Activated T-cell treated with anti-CD3 and anti-CD28 coated beads, Interleukin-2, amount 50 U/mL, for 4 hours (primary cell): Measurements from ENCODE around the gene NHS. TPM values are rescaled to one million over a fixed set of nuclear protein-coding genes. Genes with fewer than 3 reads are reported as not detected.
"Not testable (repeated sequence)": the region's sequence is repeated elsewhere in the genome, so short reads cannot be mapped to it uniquely, and the experiment has no call there.

Source experiments
- ATAC-seq, 2 donors: fragments of 200-7000 bp; cut with Tn5 transposase; one replicate each; pipeline ENCODE4 v1.10.0; 2021
- DNase-seq: peaks from one replicate; pipeline ENCODE4 v3.0.0-alpha.2; 2020
- H3K27me3 Mint-ChIP-seq: one replicate; pipeline ENCODE4 v1.8.0; 2021; ENCODE audit warnings: low read depth, mixed read lengths
- H3K36me3 Mint-ChIP-seq: one replicate; pipeline ENCODE4 v1.8.0; 2022; ENCODE audit warnings: mixed read lengths; ENCODE audit not compliant: insufficient read depth
- H3K4me1 Mint-ChIP-seq: one replicate; pipeline ENCODE4 v1.8.0; 2021; ENCODE audit warnings: low read depth, mixed read lengths
- H3K4me3 Mint-ChIP-seq: one replicate; pipeline ENCODE4 v1.8.0; 2021; ENCODE audit warnings: mild to moderate bottlenecking, moderate library complexity, mixed read lengths
- H3K9me3 Mint-ChIP-seq: one replicate; pipeline ENCODE4 v1.8.0; 2021; ENCODE audit warnings: mixed read lengths
- total RNA-seq, 3 donors: library from RNA; stranded (reverse); gene quantifications; one replicate each; pipeline ENCODE4 v1.2.1, GENCODE V29; 2021

Gene NHS
- total RNA-seq, 3 donors from 2014 or later, result 2.3 to 7.7 (median 7.5) TPM

DNA sequence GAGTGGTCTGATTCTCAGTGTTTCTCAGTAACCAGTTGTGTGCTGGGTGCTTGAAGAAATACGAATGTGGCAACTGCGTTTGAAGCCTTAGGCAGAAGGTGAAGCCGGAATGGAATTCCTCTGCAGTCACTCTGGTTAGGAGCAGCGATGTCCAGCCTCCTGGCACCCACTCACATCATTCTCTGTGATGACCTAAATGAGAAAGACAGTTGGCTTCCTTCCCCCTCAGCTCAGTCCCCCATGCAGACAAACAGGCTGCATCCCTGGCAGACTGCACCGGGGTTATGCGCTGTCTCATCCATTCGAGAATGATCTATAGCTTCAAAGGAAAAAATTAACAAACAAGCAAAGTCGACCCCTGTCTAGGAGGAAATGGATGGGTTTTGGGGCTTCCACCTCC lies 192.2 kb downstream of the NHS start:
- peaks cover 5% of the 10 kb centered on the region for H3K4me1 Mint-ChIP-seq
- ATAC-seq, result no peak
- H3K4me3 Mint-ChIP-seq, result no peak overlapping the region

DNA sequence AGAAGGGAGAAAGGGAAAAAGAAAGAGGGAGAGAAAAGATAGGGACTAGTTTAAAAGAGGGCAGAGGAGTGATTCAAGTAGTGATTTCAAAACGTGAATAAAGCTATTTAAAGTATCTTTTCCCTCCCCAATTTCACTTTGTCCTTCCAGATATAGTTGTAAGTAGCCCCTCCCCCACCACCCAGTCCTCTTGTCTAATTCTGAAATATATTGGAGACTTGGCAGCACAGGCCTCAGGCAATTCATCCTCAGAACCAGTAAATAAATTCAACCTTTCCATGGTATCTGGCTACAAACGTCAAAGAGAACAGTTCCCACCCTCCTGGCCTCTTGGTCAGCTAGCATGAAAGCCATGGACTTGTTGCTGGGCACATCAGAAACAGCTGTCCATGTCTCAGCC lies 192.8 kb downstream of the NHS start:
- DNase-seq, result no peak
- Mint-ChIP-seq H3K9me3 (no peaks in the 10 kb centered on the region), H3K36me3 (no peaks in the 10 kb centered on the region), H3K4me1 (peaks cover 5% of the 10 kb centered on the region), H3K27me3 (no peaks in the 10 kb centered on the region), H3K4me3 (no peak overlapping the region)
- ATAC-seq, result no peak

More for the DNA sequence above, 192.2 kb downstream of the NHS start:
- no peaks in the 10 kb centered on the region for H3K9me3 Mint-ChIP-seq
- H3K36me3 Mint-ChIP-seq, result no peaks in the 10 kb centered on the region
- DNase-seq, result no peak
- H3K27me3 Mint-ChIP-seq, result no peaks in the 10 kb centered on the region

DNA sequence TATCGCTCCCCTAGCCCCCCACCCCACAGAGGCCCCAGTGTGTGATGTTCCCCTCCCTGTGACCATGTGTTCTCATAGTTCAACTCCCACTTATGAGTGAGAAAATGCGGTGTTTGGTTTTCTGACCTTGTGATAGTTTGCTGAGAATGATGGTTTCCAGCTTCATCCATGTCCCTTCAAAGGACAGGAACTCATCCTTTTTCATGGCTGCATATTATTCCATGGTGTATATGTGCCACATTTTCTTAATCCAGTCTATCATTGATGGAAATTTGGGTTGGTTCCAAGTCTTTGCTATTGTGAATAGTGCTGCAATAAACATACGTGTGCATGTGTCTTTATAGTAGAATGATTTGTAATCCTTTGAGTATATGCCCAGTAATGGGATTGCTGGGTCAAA lies 193.8 kb downstream of the NHS start:
- H3K4me3 Mint-ChIP-seq, H3K9me3 Mint-ChIP-seq, H3K4me1 Mint-ChIP-seq, H3K36me3 Mint-ChIP-seq, H3K27me3 Mint-ChIP-seq, ATAC-seq, DNase-seq: not testable (repeated sequence)

DNA sequence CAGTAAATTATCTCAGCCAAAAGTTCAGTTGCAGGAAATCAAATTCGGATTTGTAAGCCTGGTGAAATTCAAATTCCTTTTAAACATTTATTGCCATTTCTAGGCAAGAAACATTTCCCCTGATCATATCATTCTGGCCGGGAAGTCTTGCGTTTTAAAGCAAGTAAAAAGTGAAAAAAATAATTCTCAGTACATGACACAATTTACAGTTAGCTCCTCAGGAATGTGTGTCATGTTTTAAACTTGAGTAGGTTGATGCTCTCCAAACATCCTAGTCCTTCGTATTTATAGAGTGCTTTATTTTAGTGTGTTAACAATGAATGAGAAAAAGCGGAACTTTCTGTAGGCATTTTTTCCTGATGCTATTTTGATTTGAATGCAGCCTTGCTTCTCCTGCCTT lies 204.0 kb downstream of the NHS start:
- H3K4me3 Mint-ChIP-seq, result no peak overlapping the region
- H3K27me3 Mint-ChIP-seq, result peaks cover 6% of the 10 kb centered on the region
- H3K4me1 Mint-ChIP-seq, result no peaks in the 10 kb centered on the region
- no peaks in the 10 kb centered on the region for H3K36me3 Mint-ChIP-seq
- DNase-seq, result no peak
- ATAC-seq, result no peak
- H3K9me3 Mint-ChIP-seq, result no peaks in the 10 kb centered on the region

DNA sequence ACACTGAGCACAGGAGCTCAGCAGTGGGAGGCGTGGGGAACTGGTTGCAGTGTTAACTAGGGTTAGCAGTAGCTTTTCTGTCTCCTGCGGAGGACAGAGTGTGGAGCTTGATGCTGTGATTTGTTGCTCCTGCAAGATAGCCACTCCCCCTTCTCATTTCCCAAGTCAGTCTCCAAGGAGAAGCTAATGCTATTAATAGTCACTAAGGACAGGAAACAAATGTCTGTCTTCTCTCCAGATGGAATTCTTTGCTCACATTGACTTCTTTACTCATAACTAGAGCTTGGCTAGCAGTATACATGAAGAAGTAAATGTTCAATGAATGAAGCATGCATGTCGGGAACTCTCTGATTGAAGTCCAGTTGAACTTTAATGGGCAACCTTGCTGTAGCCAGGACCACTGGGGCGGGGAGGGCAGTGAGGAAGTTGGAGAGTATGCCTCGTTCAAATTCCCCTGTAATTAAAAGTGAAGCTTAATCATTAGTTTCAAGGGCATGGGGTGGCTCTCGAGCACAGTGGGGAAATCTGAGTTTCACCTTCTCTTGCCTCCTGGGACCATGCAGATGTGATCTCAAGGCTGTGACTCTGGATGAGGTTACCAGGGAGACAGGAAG lies 205.6 kb downstream of the NHS start:
- no peak for DNase-seq
- Mint-ChIP-seq H3K27me3 (peaks cover 8% of the 10 kb centered on the region), H3K4me1 (no peaks in the 10 kb centered on the region), H3K36me3 (no peaks in the 10 kb centered on the region), H3K4me3 (no peak overlapping the region), H3K9me3 (no peaks in the 10 kb centered on the region)
- ATAC-seq, result no peak

DNA sequence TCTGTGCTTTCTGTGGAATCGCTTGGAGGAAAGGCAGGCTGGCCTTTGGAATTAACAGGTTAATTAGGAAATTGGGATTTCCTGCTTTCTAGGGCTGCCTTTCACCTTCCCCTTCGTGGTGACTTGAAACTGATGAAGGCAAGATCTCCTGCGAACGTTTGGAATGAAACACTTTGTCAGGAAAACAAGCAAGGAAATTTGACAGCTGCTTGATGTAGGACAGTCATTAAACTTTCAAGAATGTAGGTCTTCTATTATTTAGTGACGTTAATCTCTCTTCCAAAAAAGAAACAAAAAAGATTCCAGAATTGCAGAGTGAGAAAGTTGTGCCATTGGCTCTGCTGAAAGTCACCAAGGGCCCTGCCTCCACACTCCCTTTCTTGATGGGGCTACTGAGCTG lies 206.6 kb downstream of the NHS start:
- ATAC-seq, result no peak
- H3K4me3 Mint-ChIP-seq, result no peak overlapping the region
- no peaks in the 10 kb centered on the region for H3K4me1 Mint-ChIP-seq
- no peak for DNase-seq
- no peaks in the 10 kb centered on the region for H3K9me3 Mint-ChIP-seq
- H3K27me3 Mint-ChIP-seq, result peaks cover 8% of the 10 kb centered on the region
- no peaks in the 10 kb centered on the region for H3K36me3 Mint-ChIP-seq

DNA sequence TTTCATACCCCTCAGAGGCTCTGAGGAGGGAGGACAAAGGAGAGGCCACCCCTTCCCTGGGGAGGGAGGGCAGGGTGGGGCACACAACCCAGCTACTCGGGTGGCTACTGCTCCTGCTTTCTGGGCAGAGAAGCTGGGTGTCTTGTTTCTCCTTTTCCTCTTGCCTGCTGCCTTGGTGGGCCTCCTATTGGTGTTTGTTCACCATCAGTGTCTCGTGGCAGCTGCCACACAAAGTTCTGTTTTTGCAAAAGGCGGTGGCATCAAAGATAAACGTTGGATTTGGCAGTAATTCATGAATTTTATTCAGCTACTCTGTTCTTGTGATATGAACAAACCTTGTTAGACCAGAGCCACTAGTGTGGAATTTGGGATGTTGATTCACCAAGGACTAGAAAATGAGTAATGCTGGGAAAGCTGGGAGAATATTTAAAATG lies 209.3 kb downstream of the NHS start:
- H3K4me3 Mint-ChIP-seq, result no peak overlapping the region
- H3K4me1 Mint-ChIP-seq, result no peaks in the 10 kb centered on the region
- ATAC-seq, result no peak
- no peak for DNase-seq
- no peaks in the 10 kb centered on the region for H3K36me3 Mint-ChIP-seq
- no peaks in the 10 kb centered on the region for H3K9me3 Mint-ChIP-seq
- peaks cover 5% of the 10 kb centered on the region for H3K27me3 Mint-ChIP-seq

DNA sequence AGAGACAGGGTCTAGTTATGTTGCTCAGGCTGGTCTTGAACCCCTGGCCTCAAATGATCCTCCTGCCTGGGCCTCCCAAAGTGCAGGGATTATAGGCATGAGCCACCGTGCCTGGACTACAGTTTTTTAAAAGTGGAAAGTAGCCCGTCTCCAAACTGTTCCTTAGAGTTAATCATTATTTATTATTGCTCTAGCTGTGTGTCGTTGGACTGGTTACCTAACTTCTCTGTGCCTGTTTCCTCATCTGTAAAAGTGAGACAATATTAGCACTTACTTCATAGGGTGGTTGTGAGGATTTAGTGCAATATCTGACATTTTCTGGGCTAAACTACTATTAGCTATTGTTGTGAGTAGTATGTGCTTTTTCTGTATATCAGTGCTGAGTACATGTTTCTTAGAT lies 210.0 kb downstream of the NHS start:
- no peak for ATAC-seq
- no peak for DNase-seq
- no peaks in the 10 kb centered on the region for H3K4me1 Mint-ChIP-seq
- H3K9me3 Mint-ChIP-seq, result no peaks in the 10 kb centered on the region
- peaks cover 5% of the 10 kb centered on the region for H3K27me3 Mint-ChIP-seq
- H3K36me3 Mint-ChIP-seq, result no peaks in the 10 kb centered on the region
- H3K4me3 Mint-ChIP-seq, result no peak overlapping the region

DNA sequence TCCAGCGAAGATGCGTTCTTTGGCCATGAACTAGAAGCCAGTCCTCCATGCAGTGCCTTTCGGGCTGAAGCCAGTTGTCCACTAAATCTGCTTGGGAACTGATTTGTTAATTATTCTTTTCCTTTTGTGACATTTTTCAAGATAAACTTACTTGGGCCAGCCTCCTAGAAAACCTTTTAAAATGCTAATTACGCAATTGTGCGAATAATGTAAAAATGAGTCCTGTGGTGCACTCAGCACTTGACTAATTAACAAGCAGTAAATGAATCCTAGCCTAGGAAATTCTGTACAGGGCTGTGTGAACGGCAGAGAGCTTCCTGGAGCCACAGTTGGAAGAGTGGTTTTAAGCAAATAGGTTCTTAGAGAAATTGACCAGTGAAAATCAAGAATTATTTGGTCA lies 212.4 kb downstream of the NHS start:
- Mint-ChIP-seq H3K4me3 (no peak overlapping the region), H3K4me1 (peaks cover 2% of the 10 kb centered on the region), H3K36me3 (no peaks in the 10 kb centered on the region), H3K27me3 (peaks cover 8% of the 10 kb centered on the region), H3K9me3 (no peaks in the 10 kb centered on the region)
- ATAC-seq (no peak), DNase-seq (no peak)

DNA sequence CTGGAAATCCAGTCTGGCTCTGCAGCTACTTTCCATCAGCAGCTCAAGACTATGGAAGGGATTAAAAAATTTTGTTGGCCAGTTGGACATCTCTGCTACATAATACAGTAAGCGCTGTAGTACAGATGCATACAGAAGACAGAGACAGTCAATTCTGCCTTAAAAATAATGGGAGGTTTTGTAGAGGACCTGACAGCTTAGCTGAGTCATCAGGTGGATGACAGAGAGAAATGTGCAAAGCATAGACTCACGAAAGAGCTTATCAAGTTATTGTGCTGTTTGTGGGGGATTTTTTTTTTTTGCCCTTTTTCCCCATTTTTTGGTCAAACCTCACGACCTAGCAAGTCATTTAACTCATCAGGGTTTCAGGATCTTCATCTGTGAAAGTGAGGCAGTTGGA lies 213.3 kb downstream of the NHS start:
- no peaks in the 10 kb centered on the region for H3K9me3 Mint-ChIP-seq

DNA sequence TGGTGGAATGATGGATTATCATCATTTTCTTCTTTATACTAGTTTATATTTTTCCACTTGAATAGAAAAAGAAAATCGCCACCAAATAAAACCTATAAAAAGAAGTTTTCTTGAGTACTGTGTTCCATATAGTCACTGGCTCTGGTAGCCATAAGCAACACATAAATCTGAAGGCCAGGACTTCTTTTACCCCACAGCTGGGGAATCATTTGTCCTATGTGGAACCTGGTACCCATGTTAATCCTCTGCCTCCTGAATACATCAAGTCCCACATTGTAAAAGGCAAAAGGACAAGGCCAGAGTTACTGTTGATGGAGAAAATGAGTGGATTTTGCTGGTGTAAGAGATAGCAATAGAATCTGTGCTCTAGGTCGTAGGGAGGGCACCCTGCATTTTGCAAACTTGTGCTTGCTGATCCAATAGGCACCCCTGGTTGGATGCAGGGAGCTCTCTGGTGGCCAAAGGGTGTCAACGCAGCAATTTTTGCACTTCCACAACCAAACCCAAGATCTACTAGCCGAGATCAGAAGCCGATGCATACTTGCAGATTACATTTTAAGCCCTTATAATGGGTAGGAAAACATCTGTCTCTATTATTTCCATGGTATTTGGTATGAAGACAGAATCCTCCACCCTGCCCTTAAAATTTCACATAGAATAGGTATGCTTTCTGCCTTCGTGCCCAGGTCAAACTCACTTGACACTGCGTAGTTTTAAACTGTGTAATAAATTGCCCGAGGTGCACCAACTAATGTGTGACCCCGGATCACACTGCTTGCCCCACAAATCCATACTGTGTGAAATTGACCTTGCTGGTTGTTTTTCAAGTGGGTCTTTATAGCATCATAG lies 216.1 kb downstream of the NHS start:
- Mint-ChIP-seq H3K4me1 (peaks cover 2% of the 10 kb centered on the region), H3K36me3 (no peaks in the 10 kb centered on the region), H3K4me3 (no peak overlapping the region), H3K27me3 (peaks cover 3% of the 10 kb centered on the region), H3K9me3 (no peaks in the 10 kb centered on the region)
- no peak for DNase-seq
- peak; percentile 48 to 62 for ATAC-seq

More for the DNA sequence above, 213.3 kb downstream of the NHS start:
- Mint-ChIP-seq H3K36me3 (no peaks in the 10 kb centered on the region), H3K4me1 (peaks cover 2% of the 10 kb centered on the region), H3K4me3 (no peak overlapping the region), H3K27me3 (peaks cover 7% of the 10 kb centered on the region)
- ATAC-seq (no peak), DNase-seq (no peak)

DNA sequence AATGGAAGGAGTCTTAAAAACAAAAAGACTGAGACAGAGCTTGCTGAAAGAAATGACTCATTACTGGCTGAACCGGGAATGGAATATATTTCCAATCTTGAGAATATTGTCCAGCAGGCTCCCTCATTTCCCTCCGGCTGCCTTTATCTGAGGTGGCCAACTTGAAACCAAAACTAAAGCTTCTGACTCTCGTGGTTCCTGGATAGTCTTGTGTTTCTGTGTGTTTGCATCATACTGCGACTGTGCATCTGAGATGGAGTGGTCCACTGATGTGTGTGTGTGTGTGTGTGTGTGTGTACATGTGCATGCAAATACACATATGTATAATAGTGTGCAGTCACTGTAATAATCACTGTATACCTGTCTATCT lies 216.7 kb downstream of the NHS start:
- Mint-ChIP-seq H3K27me3 (peaks cover 3% of the 10 kb centered on the region), H3K4me1 (peaks cover 2% of the 10 kb centered on the region), H3K4me3 (no peak overlapping the region), H3K36me3 (no peaks in the 10 kb centered on the region), H3K9me3 (no peaks in the 10 kb centered on the region)
- DNase-seq (no peak), ATAC-seq (peak in 1 of 2 donors; percentile 21)

DNA sequence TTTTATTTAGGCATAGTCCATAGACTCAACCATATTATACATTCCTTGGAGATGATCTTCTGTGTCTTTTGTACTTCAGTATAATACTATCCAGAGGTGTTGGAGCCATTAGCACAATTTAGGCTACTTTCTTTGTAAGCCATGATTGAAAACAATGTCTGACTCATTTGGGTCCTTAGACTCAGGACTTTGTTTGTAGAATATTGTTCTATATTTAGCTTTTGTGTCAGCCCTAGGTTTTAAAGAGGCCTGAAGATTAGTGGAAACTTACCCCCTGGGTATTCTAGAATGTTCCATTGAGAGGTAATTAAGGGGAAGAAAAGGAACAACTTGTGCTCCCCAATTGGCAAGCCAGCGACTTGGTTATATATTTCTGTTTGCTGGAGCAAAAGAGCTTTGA lies 217.1 kb downstream of the NHS start:
- ATAC-seq (no peak), DNase-seq (no peak)
- Mint-ChIP-seq H3K9me3 (no peaks in the 10 kb centered on the region), H3K27me3 (peaks cover 3% of the 10 kb centered on the region), H3K4me1 (peaks cover 2% of the 10 kb centered on the region), H3K36me3 (no peaks in the 10 kb centered on the region), H3K4me3 (no peak overlapping the region)

DNA sequence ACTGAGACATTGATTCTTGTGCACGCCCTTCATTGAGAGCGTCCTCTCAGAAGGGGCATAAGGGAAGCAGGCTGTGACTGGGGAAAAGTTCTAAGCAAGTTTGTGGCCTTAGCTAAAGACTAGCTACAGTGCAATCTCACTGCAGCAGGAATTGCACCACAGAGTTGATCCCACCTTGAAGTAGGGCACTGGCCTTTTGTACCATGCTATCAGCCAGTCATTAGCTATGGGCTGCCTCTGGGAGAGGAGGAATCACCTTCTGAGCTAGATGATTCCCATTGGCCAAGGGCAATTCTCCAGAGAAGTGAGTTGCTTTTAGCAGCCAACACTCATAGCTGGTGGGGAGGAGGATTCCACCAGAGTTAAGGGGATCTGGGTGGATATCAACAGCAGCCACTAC lies 219.7 kb downstream of the NHS start:
- H3K36me3 Mint-ChIP-seq, result no peaks in the 10 kb centered on the region

DNA sequence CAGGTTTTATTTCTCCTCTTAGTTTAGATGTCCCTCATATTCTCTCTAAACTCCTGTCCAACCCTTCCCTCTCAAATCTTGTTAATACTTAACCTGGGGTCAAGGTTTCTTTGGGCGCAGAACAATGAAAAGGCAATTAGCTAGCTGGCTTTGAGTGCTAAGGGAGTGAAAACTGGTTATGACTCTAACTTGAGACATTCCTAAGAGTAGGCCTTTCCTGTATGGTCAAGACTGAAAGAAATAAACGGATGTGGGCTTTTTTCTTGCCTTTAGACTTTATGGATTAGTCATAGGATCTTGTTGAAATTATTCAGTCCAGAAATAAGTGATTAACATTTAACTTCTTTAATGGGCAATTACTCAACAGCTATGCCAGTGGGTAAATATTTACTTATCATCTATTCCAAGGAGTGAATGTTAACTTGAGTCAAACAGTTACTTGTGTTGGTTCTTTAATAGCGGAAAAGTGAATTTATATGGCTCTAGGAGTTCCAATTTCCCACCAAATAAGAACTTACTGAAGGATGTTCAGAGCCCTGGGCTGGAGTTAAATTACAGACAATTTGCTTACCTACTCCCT lies 220.5 kb downstream of the NHS start:
- Mint-ChIP-seq H3K4me1 (peaks cover 2% of the 10 kb centered on the region), H3K4me3 (no peak overlapping the region), H3K9me3 (no peaks in the 10 kb centered on the region), H3K27me3 (peaks cover 3% of the 10 kb centered on the region), H3K36me3 (no peaks in the 10 kb centered on the region)
- ATAC-seq, result no peak
- no peak for DNase-seq

More for the DNA sequence above, 219.7 kb downstream of the NHS start:
- ATAC-seq (no peak), DNase-seq (no peak)
- Mint-ChIP-seq H3K9me3 (no peaks in the 10 kb centered on the region), H3K27me3 (peaks cover 3% of the 10 kb centered on the region), H3K4me1 (peaks cover 2% of the 10 kb centered on the region), H3K4me3 (no peak overlapping the region)
